GM19193 (cell line): ENCODE results near the gene SBF2.

Source experiments
- POLR2A ChIP-seq: IDR thresholded peaks from 4 replicates; pipeline ENCODE4 v1.6.1; 2011; ENCODE audit not compliant: insufficient read depth, insufficient read length; ENCODE audit errors: extremely low read depth

SBF2 gene

DNA sequence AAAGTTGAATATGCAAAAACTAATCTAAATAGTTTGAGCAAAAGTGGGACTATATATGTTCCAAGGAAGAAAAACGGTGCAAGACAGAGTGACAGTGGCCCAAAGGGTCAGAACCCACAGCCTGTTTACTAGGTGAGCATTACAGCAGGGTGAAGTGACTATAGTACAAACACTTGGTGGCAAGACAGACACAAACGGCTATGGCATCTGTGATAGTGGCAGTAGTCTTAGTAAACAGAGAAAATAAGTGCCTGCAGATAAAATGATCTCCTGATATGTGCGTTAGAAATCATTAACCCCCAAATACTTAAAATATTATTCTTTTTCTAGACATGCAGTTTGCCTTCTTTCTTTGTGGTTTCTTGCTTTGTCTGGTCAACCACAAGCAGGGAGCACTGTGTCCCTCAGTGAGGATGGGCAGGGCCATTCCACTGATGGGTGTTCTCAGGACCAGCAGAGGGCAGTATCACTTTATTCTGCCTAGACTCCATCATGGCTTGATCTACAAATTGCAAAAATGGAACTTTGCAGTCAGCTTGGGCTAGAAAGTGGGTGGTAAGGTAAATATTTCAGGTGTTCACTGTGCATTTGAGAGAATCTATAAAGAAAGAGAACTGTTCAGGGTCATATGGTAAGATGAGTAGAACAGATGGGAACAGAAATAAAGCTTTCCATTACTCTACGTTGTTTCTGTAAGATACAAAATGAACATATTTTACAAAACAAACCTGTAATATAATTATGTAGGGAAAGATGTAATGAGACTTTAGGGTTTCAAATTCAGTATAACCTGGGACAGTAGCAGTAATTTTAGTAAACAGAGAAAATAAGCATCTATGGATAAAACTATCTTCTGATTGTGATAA is 431.9 kb downstream of the SBF2 start:
- TF ChIP-seq POLR2A, result no peak

- TF ChIP-seq POLR2A, result no peak
Observed at GRCh38 chr11:9859554-9860305, 434.3 kb downstream of the SBF2 start.

DNA sequence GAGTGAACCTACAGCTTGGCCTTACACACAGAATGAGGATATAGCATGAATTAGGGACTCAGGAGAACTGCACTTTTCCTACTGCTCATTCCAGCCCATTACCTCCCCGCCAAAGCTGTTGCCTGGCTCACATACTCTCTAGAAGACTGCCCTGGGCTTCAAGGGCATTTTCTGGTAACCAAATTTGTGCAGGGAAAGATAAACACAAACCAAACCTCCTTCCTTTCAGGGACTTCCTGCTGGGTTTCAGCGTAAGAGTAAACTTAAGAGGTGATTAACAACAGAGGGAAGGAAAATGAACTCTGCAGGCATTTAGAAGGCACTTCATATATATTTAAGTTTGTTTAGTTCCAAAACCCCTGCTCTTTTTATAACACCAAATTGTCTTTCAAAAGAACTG is 435.2 kb downstream of the SBF2 start:
- no peak for TF ChIP-seq POLR2A

DNA sequence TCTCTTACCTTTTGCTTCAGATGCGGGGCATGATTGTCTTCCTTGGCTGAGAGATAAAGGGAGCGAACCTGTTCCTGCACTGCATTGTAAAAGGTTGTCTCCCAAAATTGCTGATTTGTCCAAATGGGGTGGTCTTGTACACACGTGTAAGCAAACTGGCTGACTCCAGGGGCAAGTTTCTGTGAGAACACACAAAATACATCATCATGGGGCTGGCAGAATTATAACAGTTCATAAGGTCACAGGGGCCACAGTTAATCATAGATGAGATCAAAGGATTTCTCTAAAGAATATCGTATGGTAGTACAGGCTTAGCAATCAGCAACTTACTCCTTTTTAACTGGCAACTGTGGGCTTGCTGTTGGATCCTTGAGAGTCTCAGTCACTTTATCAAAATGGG is 435.8 kb downstream of the SBF2 start:
- no peak for TF ChIP-seq POLR2A

DNA sequence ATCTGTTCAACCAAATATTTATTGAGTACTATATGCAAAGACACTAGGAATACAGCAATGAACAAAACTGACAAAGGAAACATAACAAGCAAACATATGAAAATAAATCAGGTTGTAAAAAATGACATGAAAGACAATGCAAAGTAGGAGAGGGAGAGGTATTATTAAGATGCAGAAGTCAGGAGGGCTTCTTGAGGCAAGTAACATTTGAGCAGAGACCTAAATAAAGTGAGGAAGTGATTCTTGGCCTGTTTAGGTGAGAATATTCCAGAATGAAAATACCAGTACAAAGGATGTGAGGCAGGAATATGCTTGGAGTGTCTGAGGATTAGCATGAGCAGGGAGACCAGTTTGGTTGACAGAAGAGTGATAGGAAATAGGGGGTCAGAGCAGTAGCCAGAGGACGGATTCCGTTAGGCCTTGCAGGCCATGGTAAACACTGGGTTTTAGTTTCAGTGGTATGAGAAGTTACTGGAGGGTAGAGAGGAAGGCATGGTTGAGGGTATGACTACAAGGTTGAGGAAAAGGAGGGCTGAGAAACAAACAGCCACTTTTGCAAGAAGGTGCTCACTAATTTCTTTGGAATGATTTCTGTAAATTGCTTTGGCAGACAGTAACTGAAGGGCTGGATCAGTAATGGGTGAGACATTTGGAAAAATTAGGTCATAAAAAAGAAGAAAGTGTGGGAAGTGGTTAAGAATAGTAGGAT is 438.3 kb downstream of the SBF2 start:
- no peak for TF ChIP-seq POLR2A

GRCh38 chr11:9853929-9854552 is 440.0 kb downstream of the SBF2 start:
- no peak for TF ChIP-seq POLR2A

- no peak for TF ChIP-seq POLR2A
Observed at GRCh38 chr11:9852465-9852864, 441.6 kb downstream of the SBF2 start.

- no peak for TF ChIP-seq POLR2A
Observed at GRCh38 chr11:9851366-9851765, 442.7 kb downstream of the SBF2 start.

GRCh38 chr11:9850224-9850895 is 443.7 kb downstream of the SBF2 start:
- no peak for TF ChIP-seq POLR2A

DNA sequence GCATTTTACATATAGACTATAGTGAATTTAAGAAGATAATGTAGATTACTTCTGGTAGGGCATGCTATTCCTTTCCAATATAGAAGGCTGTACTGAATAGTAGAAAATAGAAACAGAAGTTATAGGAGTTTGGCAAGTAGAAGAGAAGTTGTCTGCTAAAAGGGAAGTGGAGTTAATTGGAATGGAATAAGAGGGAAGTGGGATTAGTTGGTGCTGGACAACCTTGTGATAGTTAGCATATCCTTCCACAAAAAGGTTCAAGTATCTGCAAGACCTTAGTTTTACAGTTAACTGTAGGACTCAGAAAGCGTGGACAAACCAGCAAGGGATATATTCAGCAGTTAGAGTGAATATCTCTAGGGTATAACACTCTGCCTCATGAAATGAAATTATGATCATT is 444.6 kb downstream of the SBF2 start:
- no peak for TF ChIP-seq POLR2A

DNA sequence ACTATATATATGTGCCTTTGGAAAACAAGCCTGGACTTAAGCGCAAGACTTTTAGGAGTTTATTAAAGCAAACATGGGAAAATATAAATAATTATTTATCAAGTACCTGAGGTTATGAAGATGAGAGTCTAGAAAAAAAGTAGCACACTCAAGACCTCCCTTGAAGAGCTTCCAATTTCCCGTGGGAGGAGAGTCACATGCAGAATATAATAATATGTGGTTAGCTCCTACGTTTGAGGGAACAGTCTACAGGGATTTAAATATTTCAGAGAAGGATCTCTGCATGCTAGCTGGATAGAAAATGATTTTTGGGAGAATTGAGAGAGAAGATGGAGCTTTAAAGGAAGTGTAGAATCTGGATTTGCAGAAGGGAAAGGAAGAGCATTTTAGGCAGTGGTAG is 446.4 kb downstream of the SBF2 start:
- no peak for TF ChIP-seq POLR2A

DNA sequence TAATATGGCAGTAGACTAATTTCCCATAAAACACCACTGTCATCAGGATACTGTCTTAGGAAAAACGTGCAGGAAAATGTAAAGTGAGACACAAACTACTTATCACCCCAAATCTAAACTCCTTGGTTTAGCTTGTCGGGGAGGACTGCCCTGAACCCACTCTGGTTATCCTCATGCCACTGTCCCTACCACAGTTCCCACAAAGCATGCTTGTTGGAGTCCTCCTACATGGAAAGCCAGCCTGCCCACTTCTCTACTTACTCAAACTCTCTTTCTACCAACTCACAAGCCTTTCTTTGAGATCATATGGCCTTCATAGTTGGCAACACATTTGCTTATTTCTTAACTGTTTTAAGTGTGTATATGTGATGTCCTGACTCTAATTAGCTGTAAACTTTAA is 451.1 kb downstream of the SBF2 start:
- no peak for TF ChIP-seq POLR2A

DNA sequence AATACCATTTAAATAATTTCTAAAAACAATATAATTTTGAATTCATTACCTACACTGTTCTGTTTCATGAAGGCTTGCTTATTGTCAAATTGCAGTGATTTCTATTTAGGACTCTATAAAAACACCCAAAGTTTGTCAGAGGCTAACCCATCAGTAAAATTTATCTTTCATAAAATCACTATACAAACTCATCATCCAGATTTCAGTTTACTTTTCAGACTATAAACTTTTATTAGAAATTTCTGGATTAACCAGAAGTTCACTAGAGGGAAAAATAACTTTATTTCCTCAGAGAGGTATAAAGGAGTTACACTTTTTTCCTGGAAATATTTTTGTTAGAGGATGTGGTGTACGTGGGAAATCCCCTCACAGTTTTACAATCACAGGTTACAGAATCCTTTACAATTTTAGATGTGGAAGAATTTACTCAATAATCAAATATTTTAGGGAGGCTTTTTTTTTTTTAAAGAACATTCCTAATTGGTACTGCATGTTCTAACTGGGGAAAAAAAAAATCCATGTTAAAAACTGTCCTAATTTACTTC is 453.5 kb downstream of the SBF2 start:
- no peak for TF ChIP-seq POLR2A

DNA sequence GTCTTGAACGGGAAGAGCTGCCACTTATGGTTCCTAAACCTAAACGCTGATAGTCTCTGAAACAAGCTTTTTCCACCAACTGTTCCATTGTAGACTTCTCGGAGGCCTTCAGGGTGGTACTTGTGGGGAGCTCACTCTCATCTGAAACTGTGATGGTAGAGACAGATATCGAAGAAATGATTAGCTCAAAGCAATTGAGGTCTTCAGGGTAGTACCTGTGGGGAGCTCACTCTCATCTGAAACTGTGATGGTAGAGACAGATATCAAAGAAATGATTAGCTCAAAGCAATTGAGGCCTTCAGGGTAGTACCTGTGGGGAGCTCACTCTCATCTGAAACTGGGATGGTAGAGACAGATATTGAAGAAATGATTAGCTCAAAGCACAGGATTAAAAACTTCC is 454.5 kb downstream of the SBF2 start:
- no peak for TF ChIP-seq POLR2A

DNA sequence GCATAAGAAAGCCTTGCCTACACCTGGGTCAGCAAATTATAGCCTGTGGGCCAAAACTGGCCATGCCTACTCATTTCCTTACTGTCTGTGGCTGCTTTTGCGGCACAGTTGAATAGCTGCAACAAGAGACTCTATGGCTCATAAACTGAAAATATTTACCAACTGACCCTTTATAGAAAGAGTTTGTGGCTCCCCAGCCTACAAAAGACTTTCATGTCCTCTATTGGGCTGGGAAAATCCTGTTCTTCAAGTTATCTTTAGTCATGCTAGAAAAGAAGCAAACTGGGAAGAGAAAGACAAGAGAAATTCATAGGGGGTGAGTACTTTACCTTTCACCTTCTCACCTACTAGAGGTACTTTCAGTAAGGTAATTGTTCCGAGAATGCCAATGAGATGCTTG is 455.1 kb downstream of the SBF2 start:
- TF ChIP-seq POLR2A, result no peak

- no peak for TF ChIP-seq POLR2A
Observed at GRCh38 chr11:9838229-9838628, 455.8 kb downstream of the SBF2 start.
